Measurements from ENCODE around the gene RSPH10B2.
"Not testable (repeated sequence)": the region's sequence is repeated elsewhere in the genome, so short reads cannot be mapped to it uniquely, and the experiment has no call there.

Gene RSPH10B2

GRCh38 chr7:6843654-6844053 is 89.8 kb downstream of the RSPH10B2 start:
- DNase-seq = not testable (repeated sequence)

- DNase-seq = not testable (repeated sequence)
Measured at GRCh38 chr7:6845971-6846449, 92.1 kb downstream of the RSPH10B2 start.

DNA sequence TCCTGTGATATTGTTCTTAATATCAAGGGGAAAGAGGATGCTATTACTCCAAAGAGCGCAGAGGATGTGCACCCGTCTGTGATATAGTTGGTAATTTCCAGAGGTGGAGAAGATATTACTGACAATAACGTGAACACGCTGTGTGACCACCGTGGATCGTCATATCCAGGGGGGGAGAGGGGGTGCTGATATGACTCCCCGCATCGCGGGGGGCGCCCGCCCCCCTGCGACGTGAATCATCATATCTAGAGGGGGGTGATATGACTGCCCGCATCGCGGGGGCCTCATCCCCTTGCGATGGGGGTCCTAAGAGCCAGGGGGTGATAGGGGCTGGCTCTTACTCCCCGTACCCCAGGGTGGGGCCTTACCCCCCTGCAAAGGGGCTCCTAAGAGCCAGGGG is 93.8 kb downstream of the RSPH10B2 start:
- DNase-seq = not testable (repeated sequence)

Data from NCI-H1092 (cell line).